Subcutaneous adipose tissue (tissue), 4 donors: ENCODE results near the gene ACACB. TPM values are rescaled to one million over a fixed set of nuclear protein-coding genes. Genes with fewer than 3 reads are reported as not detected.

ENCODE experiments used
- total RNA-seq, 4 donors: library from RNA; depleted of rRNA; stranded (reverse); fragments of >200 nt; gene quantifications; one replicate each; pipeline ENCODE4 v1.1.0, GENCODE V29; 2016
- TF ChIP-seq, protein P1 (sequence below): fragments of 450-650 bp; IDR thresholded peaks from one replicate; pipeline ENCODE4 v1.5.1; 2016; ENCODE audit warnings: low read depth, mild to moderate bottlenecking, control low read depth, antibody characterized with exemption, moderate library complexity

Gene ACACB
- total RNA-seq, 4 donors from 2014 or later = 798 to 3,288 (median 1,277) TPM

DNA sequence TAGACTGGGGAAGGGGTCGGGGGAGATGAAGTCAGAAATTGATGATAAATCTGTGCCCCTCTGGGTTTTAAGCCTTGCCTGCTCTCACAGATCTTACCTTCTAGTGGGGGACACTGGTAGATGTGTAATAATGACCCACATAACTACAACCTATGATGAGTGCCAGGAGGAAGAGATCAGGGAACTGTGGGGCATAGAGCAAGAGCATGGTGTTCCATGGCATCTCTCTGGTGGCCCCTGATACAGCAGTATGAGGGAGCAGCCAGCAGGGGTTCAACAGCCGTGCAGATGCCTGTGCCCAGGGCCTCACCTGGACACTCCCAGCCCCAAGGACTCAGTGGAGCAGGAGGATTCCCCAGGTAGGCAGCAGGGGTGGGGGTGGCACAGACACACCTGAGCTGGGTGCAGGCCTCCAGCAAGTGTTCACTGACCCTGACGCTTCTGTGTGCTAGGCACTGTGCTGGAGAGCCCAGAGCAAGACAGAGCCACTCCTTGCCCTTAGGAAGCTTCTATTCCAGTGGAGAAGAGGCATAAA lies 5.0 kb downstream of the ACACB start:
- TF ChIP-seq, protein P1, sequence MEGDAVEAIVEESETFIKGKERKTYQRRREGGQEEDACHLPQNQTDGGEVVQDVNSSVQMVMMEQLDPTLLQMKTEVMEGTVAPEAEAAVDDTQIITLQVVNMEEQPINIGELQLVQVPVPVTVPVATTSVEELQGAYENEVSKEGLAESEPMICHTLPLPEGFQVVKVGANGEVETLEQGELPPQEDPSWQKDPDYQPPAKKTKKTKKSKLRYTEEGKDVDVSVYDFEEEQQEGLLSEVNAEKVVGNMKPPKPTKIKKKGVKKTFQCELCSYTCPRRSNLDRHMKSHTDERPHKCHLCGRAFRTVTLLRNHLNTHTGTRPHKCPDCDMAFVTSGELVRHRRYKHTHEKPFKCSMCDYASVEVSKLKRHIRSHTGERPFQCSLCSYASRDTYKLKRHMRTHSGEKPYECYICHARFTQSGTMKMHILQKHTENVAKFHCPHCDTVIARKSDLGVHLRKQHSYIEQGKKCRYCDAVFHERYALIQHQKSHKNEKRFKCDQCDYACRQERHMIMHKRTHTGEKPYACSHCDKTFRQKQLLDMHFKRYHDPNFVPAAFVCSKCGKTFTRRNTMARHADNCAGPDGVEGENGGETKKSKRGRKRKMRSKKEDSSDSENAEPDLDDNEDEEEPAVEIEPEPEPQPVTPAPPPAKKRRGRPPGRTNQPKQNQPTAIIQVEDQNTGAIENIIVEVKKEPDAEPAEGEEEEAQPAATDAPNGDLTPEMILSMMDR = no peak

DNA sequence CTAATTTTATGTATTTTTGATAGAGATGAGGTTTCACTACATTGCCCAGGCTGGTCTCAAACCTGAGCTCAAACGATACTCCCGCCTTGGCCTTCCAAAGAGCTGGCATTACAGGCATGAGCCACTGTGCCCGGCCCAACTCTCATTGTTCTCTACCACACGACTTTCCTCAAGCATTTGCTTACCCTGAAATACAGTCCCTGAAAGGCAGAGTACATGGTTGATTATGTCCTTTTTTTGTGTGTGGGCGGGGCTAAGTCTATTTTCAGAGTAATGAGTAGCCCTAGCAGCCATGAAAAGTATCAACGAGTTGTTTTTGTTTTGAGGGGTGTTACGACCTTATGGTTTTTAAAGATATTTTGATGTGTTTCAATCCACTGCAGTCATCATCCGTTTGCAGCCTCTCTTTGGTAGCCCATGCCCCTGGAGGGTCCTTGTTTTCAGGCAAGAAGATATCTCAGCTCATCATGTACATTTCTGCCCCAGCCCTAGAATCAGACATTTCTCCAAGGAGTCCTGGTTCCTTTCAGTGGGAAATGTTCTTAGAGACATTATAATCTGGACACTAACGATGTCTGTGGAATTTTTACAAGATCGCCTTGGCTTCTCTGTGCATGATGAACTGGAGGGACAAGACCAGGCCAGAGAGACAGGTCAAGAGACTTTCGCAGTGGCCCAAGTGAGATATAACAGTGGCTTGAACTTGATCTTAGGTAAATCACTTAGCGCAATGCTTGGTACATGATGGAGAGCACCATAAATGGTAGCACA lies 8.7 kb downstream of the ACACB start:
- TF ChIP-seq, protein P1 = no peak

DNA sequence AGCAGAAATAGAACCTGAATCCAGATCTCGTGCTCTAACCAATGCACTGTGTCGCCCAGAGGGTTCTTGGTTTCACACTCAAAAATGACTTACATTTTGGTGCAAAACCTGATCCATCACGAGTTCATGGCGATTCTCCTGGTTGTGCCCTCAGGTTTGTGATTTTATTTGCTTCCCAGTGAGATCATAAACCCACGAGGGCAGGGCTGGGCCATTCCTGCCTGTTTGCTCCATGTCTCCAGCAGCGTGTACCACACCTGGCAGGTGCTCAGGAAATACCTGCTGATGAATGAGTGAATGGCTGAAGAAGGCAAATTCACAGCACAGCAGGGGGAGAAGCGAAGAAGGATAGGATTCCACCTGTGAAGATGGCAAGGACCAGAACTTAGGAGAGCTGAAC lies 9.4 kb downstream of the ACACB start:
- TF ChIP-seq, protein P1 = no peak

GRCh38 chr12:109126784-109127183 lies 10.4 kb downstream of the ACACB start:
- TF ChIP-seq, protein P1 = no peak

DNA sequence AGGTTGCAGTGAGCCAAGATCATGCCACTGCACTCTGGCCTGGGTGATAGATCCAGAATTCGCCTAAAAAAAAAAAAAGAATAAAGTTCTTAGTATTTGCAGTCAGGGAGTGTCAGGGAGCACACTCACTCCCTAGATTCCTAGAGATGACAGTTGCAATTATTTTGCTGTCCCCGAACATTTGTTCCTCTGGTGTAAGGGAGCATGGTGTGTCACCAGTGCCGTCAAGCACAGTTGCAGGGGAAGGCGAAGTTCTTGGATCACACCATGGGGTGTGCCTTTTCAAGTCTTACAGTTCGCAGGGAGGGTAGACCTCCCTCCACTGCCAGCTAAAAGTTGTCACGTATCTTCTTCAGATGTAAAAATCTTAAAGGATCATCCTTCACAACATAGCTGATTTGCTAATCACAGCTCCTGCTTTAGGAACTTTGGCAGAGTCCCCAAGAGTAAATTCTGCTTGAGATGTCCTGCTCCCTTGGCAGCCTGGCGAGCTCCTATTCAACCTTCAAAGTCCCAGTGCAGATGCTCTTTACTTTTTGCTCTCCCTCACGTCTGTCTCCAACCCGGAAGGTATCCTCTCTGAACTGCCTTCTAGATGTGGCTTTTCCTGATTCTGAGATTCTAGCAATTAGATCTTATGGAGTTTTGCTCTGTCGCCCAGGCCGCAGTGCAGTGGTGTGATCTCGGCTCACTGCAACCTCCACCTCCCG lies 11.3 kb downstream of the ACACB start:
- TF ChIP-seq, protein P1 = no peak

DNA sequence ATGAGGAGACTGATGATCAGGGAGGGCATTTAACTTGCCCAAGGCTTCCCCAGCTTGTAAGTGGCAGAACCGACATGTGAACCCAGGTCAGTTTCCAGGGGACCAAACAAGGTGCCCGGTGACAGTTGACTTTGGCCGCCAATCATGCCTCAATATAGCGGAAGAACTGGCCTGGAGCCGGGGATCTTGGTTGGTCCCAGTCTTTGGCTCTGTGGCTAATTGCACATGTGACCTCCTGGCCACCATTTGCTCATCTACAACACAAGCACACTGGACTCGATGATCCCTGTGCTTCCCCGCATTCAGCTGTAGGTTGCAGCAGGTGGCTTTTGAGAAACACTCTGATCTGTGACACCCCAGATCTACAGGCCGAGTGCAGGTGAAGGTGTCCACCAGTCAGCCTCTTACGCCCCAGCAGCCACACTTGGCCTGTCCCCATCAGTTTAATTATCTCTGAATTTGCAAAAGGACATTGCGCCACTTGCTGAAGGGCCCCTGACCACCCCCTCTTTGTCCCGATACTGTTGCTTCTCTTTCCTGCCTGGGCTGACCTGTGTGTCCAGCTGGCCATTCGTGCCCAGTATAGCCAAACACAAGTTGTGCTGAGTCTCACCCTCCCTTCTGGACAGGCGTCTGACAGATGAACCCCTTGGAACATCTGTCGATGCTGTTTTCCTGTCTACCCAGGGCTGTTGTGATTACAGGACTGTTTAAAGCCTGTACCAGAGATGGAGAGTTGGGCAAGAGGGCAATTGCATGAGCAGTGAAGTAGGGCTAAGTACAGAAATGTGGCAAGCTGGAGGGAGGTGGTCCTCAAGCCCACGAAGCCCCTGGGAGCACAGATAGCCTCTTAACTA lies 14.1 kb downstream of the ACACB start:
- TF ChIP-seq, protein P1 = no peak
